GM18499 (cell line): ENCODE data around the gene SPOCK1.

Experiments
- ATAC-seq: cut with Tn5 transposase; IDR thresholded peaks from one replicate; pipeline ENCODE4 v1.9.1; 2021; ENCODE audit warnings: moderate number of reproducible peaks; ENCODE audit not compliant: insufficient read depth, unreplicated experiment

Gene SPOCK1

DNA sequence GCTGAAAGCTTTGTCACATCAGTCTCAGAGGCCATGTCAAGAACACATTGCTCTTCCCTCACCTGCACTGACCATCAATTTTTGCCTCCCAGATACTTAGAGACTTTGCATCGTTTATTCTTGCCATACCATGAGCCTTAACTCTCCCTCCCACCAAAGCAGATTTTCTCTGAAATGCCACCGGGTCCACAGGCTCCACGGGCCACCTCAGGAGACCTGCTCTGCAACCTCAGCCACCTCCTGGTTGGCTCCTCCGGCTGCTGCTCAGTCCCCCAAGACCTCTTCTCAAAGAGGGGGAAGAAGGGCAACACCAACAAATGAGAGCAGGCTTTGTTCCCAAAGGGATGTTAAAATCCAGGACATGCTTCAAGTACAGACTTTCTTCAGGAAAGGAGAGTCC lies 400.5 kb downstream of the SPOCK1 start:
- ATAC-seq = no peak

DNA sequence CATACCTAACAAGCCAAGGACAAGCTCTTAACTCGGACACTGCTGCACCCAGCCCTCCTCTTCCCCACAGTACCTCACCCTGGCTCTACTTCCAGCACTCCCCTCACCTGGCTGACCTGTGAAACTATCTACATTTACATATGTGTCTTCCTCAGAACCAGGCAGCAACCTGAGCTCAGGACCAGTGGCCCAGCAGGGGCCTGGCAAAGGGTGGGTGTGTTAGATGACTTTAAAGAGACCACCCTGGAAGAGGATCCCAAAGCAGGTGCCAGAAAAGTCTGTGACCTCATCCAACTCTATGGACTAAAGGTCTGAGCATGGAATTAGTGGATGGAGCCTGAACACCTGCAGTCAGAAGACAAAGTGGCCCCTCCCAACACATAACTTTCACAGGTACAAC lies 400.9 kb downstream of the SPOCK1 start:
- ATAC-seq = no peak

DNA sequence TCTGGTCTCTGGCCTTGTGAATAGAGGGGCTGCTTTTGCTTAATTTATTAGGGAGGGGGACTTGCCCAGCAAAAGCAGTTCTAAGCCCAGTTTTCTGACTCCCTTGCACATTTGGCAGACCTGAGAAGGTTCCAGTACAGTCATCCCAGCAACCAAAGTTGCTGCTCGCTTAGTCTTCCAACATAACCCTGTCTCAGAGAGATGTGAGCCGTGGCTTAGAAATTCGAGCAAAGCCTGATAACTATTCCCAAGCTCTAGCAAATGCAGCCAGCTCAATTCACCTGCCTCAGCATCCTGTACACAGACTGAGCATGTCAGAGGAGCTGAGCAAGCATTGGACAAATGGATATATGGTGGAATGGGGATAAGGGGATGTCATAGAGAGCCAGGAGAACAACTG lies 401.9 kb downstream of the SPOCK1 start:
- ATAC-seq = no peak

GRCh38 chr5:137096149-137097103 lies 402.7 kb downstream of the SPOCK1 start:
- no peak for ATAC-seq

DNA sequence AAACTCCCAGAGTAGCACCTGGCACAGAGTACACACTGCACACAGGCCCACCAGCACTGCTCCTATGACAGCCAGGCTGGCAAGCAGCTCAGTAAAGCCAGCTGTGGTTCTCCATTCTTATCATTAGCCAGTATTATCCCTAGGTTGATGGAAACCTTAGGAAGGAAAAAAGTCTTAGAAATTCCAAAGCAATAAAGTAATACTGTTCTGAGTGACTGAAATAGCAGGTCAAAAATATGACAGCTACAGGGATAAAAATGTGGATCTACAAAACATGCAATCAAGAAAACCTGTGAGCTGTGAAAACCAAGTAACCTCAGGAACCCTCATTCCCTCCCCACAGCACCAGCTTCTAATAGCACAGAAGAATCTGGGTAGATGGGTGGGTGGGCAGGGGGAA lies 403.5 kb downstream of the SPOCK1 start:
- ATAC-seq = no peak

GRCh38 chr5:137092831-137093230 lies 406.3 kb downstream of the SPOCK1 start:
- ATAC-seq = no peak

GRCh38 chr5:137091472-137091871 lies 407.7 kb downstream of the SPOCK1 start:
- no peak for ATAC-seq

DNA sequence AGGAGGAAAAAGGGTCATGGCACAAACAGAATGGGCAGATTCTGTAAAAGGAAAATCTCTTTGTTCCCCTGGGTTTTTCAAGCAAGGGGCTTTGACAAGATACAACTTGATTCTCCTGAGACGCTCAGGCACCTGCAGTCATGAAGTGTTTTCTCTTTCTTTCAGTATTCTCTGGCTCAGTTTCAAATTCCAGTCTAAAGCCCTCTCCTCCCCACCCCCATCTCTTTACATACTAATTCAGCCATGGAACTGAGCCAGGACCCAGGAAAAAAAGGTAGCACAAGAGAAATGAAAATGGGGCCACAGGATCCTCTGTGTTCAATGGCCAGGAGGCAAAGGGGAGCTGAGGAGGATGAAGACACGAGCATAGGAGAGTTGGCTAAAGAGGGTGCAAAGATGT lies 408.4 kb downstream of the SPOCK1 start:
- no peak for ATAC-seq

GRCh38 chr5:137090151-137090550 lies 409.0 kb downstream of the SPOCK1 start:
- no peak for ATAC-seq

GRCh38 chr5:137088175-137088574 lies 411.0 kb downstream of the SPOCK1 start:
- ATAC-seq = no peak

DNA sequence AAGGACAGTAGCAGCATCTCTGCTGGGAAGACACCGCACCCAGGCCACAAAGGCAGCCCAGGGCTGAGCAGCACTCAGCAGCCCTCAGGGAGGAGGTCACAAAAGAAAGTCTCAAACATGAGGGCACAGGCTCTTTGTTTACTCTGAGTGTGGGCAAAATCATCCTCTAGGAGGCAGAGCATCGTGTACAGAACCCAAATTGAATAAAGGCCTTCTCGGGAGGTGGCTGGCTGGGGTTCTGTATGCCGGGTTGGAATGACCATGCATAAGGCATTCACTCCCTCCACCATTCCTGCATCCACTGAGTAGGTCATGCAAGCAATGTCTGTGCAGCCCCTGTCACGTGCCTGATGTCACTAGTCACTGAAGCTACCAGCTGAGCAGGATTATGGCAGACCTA lies 412.8 kb downstream of the SPOCK1 start:
- ATAC-seq = no peak

DNA sequence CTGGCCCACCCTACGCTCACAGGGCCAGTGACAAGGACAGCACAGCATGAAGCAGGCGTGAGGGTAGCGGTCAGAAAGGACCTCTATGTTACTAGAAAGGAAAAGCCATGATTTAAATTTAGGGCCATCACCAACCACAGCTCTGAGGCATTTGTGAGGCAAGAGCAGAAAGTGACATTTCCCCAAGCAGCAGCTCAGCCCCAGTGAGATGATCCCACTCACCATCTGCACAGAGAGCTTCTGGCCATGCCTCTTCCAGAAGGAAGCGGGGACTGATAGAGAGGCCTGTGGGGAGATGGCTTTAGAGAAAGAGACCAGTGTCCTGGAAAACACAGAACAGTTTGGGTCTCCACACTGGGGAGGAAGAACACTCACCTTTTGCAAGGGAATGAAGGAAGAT lies 413.9 kb downstream of the SPOCK1 start:
- no peak for ATAC-seq

DNA sequence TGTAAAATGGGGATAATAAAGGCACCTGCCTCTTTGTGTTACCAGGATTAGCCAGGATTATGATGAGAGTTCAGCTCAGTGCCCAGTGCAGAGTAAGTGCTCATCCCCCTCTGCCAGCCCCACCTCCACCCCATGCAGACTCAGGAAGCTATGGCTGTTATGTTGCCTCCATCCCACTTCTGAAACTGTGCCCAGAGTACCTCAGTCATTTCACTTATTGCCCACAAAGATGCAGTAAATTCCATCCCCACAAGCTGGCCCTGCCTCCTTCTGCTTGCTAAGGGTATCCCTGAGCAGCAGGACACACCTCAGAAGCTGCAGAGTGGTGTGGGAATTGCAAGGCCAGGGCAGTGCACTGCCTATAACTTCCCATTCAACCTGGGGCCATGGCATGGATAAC lies 415.1 kb downstream of the SPOCK1 start:
- no peak for ATAC-seq

GRCh38 chr5:137082951-137083350 lies 416.2 kb downstream of the SPOCK1 start:
- no peak for ATAC-seq

GRCh38 chr5:137078171-137078665 lies 420.9 kb downstream of the SPOCK1 start:
- ATAC-seq = no peak

GRCh38 chr5:137075163-137075970 lies 423.8 kb downstream of the SPOCK1 start:
- ATAC-seq = no peak

DNA sequence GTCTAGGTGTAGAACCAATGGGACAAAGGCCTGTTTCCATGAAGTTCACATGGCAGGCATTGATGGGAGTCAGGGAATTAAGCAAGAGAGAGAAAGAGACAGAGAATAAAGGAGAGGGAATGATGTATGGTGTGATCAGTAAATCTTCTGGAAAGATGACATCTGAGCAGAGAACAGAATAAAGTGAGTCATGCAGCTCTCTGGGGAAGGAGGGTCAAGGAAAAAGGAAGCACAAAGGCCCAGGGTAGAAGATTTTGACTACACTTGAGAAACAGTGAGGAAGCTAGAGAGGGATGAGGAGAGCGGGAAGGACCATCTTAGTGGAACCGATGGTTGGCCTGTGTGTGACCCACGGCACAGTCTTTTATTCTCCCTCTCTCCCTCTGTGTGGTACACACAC lies 425.9 kb downstream of the SPOCK1 start:
- no peak for ATAC-seq

- no peak for ATAC-seq
Observed at GRCh38 chr5:137072361-137073115, 426.6 kb downstream of the SPOCK1 start.

DNA sequence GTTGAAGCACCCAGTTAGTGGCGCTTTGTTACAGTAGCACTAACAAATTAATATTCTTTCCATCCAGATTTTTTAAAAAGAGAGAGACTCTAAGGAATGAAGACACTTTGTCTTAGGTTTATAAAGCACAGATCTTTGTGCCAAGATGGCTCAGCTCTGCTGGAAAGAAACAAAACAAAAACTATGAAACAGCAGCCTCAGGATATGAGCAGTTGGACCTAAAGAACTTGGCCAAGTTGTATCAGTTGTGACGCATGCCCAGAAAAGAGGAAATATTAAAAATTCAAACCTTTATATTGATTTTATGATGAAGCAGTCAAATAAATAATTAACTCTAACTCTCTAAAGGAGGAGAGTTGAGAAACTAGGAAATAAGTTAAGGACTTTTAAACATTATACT lies 427.2 kb downstream of the SPOCK1 start:
- no peak for ATAC-seq

- no peak for ATAC-seq
Observed at GRCh38 chr5:137071526-137071925, 427.6 kb downstream of the SPOCK1 start.
